NCI-H748 (cell line): ENCODE measurements around the gene BRPF3.

Experiments used
- DNase-seq: peaks from one replicate; lab custom pipeline; 2025; ENCODE audit not compliant: unreplicated experiment; lab: John Stamatoyannopoulos, UW

Gene BRPF3

GRCh38 chr6:36196113-36196879 lies at the start of gene BRPF3:
BRPF3 (plus strand) TSS chr6:36196744; CDS start chr6:36200323, 3,579 bp downstream.
- peak; percentile 88 for DNase-seq

- no peak for DNase-seq
Measured at GRCh38 chr6:36147294-36147693, 49.2 kb upstream of the BRPF3 start.

GRCh38 chr6:36149476-36149875 lies 47.1 kb upstream of the BRPF3 start:
- DNase-seq = no peak

GRCh38 chr6:36150283-36150682 lies 46.3 kb upstream of the BRPF3 start:
- DNase-seq = no peak

- no peak for DNase-seq
Measured at GRCh38 chr6:36154286-36154685, 42.3 kb upstream of the BRPF3 start.

DNA sequence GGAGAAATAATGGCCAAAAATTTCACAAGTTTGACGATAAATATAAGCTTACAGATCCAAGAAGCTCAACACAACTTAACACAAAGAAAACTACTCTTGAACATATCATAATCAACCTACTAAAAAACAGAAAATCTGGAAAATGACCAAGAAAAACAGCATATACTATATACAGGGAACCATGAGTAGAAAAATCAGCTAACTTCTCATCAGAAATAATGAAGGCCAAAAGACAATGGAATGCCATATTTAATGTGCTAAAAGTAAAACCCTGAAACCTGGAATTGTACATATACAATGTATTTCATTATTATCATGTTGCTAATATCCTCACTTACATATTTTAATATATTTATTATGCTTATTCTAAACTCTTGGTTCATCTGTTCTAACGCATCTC lies 40.9 kb upstream of the BRPF3 start:
- DNase-seq = no peak

- no peak for DNase-seq
Measured at GRCh38 chr6:36160147-36160760, 36.3 kb upstream of the BRPF3 start.

DNA sequence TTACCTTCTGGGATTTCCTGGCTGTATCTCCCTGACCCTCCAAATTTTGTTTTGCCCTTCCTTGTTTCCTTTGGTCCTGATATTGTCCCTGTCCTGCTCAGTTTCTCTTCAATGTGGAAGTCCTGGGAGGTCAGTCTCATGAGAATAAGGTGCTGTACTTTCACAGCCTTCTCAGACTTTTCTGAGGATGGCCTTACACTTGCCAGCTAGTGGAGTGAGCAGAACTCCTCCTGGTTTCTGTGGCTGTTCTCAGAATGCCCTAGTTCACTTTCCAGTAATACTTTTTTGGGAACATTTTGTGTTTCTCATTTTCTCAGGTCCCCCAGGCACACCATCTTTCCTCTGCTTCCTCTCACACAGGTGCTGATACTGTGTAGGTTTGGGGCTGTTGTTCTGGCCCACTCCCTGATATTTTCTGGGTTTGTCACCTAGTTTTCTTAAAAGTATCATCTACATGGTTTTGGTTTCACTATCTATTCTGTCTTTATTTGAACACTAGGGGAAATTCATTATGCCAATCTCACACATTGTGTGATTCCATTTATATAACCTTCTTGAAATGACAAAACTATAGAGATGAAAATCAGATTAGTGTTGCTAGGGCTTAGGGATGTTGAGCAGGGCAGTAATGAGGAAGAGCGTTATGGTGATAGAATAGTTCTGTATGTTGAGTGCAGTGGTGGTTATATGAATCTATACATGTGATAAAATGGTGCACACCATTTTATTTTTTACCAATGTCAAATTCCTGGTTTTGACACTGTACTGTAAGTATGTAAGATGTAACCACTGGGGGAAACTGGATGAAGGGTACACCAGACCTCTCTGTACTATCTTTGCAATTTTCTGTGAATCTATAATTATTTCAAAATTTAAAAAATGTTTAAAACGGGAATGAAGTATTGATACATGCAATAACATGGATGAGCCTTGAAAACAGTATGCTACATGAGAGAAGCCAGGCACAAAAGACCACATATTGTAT lies 27.2 kb upstream of the BRPF3 start:
- DNase-seq = no peak

DNA sequence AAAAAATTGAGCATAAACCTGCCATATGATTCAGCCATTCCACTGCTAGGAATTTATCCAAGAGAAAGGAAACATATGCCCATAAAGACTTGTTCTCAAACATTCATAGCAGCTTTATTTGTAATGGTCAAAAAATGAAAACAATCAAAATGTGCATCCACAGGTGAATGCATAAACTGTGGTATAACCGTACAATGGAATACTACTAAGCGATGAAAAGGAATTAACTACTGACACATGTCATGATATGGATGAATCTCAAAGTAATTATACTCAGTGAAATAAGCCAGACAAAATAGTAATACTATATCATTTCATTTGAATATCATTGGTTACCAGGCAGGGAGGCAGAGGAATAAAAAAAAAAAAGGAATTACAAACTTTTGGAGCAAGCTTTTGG lies 25.8 kb upstream of the BRPF3 start:
- no peak for DNase-seq

GRCh38 chr6:36171573-36171972 lies 25.0 kb upstream of the BRPF3 start:
- no peak for DNase-seq

DNA sequence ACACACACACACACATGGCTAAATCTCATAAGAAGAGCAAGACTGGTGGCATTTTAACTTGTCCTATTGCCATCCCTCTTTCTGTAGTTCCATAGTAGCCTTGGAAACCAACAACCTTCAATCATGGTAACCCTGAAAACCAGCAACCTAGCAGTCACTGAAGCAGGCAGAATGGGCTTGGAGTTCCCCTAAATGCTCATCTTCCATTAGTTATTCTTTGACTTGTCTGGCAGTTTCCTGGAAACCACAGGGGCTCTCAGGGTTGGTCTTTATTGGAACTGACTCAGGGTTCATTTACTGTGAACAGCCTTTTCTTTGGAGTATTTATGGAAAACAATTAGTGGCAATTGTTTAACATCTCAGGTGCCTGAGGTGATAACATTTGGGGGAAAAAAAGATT lies 19.4 kb upstream of the BRPF3 start:
- DNase-seq = no peak

GRCh38 chr6:36178544-36178943 lies 18.0 kb upstream of the BRPF3 start:
- DNase-seq = no peak

- DNase-seq = no peak
Measured at GRCh38 chr6:36180126-36180525, 16.4 kb upstream of the BRPF3 start.

GRCh38 chr6:36184311-36184710 lies 12.2 kb upstream of the BRPF3 start:
- no peak for DNase-seq

DNA sequence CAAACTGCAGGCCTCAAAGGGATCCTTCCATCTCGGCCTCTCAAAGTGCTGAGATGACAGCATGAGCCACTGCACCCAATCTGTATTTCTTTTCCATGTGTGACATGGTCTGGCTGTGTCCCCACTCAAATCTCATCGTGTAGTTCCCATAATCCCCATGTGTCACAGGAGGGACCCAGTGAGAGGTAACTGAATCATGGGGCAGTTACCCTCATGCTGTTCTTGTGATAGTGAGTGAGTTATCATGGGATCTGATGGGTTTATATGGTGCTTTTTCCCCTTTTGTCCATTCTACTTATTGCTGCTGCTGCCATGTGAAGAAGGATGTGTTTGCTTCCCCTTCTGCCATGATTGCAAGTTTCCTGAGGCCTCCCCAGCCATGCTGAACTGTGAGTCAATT lies 10.3 kb upstream of the BRPF3 start:
- DNase-seq = no peak

- no peak for DNase-seq
Measured at GRCh38 chr6:36187446-36187845, 9.1 kb upstream of the BRPF3 start.

DNA sequence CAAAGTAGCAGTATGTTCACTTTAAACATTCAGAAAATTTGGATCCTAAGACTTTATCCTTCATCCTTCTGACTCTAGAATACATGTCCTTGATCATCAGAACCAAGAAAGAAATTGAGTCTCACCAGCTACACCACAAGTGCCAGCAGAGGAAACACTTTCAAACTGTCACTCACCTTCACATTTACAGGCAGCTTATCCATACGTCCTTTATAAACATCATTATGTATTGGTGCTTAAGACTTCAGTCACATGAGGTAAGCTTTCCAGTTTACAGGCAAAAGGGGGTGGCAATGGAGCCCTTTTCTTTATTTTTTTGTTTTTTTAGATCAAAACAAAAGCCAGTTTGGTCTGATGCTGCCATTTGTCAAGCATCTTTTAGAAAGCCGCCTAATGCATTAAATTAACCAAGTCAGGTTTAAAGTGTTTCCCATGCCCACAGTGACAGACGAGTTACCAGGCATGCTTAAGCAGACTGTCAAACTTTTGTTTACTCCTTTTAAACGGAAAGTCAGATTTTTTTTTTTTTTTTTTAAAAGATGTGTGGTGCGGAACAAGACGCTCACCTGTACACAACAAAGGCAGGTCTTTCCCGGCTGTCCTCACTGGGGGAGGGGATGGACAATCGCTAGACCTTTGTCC lies 952 bp upstream of the BRPF3 start:
- peak; percentile 52 for DNase-seq

DNA sequence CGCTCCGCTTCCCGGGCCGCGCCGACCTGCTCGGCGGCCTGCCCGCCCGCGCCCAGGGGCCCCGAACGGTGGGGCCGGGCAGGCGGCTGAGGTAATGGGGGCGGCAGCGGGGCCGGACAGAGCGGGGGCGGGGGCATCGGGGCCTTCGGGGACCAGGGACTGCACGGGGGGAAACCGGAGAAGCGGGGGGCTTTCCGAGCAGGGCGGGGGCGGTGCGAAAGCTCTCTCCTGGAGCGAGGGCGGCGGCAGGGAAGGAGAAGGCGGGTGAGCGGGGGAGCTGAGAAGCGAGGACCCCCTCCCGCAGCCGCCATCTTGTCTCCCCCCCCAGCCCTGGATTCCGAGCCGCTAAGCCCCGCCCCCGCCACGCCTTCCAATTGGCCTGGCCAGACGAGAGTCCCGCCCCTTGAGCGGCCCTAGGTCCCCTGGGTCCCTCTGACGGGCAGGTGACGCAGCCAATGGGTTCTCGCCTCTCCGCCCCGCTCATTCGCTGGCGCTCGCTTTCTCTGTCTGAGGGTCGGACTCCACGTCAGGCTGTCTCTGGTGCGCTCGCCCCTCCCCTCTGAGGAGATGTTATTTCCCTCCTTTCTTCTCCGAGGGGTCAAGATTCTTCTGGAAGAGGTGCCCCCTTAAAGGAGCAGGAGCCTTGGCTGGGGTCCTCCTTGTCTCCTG lies 470 bp downstream of the BRPF3 start:
- peak; percentile 99 for DNase-seq

- DNase-seq = peak; percentile 46
Measured at GRCh38 chr6:36197739-36198221, 1.2 kb downstream of the BRPF3 start.

DNA sequence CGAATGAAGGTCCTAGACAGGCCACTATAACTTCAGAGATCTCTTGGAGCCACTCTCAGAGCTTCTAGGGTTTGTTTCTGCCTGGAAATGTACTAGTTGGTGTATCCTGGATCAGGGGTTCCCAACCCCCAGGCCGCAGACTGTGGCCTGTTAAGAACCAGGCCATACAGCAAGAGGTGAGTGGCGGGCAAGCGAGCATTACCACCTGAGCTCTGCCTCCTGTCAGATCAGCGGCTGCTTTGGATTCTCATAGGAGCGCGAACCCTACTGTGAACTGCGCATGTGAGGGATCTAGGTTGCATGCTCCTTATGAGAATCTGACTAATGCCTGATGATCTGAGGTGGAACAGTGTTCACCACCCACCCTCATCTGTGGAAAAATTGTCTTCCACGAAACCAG lies 2.4 kb downstream of the BRPF3 start:
- DNase-seq = no peak
